CD14-positive monocyte (primary cell): ENCODE data around the gene RASGRP2. TPM values are rescaled to one million over a fixed set of nuclear protein-coding genes. Genes with fewer than 3 reads are reported as not detected.

ENCODE experiments used
- DNase-seq, 3 donors: peaks; one replicate each; pipeline ENCODE4 v3.0.0-alpha.2; 2011 to 2022
- H2AFZ ChIP-seq: 2 replicates; pipeline ENCODE4 v1.6.0; 2012; ENCODE audit warnings: mild to moderate bottlenecking, low read depth, low read length, inconsistent platforms; ENCODE audit not compliant: insufficient read depth, poor library complexity, severe bottlenecking
- H3K27ac ChIP-seq, 2 donors: 1 replicate in 1 of 2; 2 replicates in 1 of 2; pipeline ENCODE4 v1.5.1; 2012 to 2013; ENCODE audit warnings: low read length in 2 of 2, control low read depth in 1 of 2, inconsistent platforms in 1 of 2, low read depth in 1 of 2, mild to moderate bottlenecking in 1 of 2
- H3K27me3 ChIP-seq, 2 donors: one replicate each; pipeline versions ENCODE4 v1.6.0 to v1.6.1; 2011 to 2013; ENCODE audit warnings: low read length in 2 of 2; ENCODE audit not compliant: control insufficient read depth in 2 of 2, insufficient read depth in 2 of 2
- H3K36me3 ChIP-seq, 2 donors: replicated peaks in 1 of 2; 1 replicate in 1 of 2; 2 replicates in 1 of 2; pipeline versions ENCODE4 v1.5.1 to v1.6.1; 2012 to 2013; ENCODE audit warnings: low read length in 2 of 2, control low read depth in 1 of 2, inconsistent platforms in 1 of 2, mild to moderate bottlenecking in 1 of 2; ENCODE audit not compliant: insufficient read depth in 2 of 2, control insufficient read depth in 1 of 2
- H3K4me1 ChIP-seq, 2 donors: 1 replicate in 1 of 2; 2 replicates in 1 of 2; pipeline versions ENCODE4 v1.5.1 to v1.6.1; 2012 to 2013; ENCODE audit warnings: low read length in 2 of 2, control low read depth in 1 of 2, inconsistent platforms in 1 of 2, mild to moderate bottlenecking in 1 of 2, moderate library complexity in 1 of 2; ENCODE audit not compliant: insufficient read depth in 2 of 2, control insufficient read depth in 1 of 2
- H3K4me2 ChIP-seq: replicated peaks from 2 replicates; pipeline ENCODE3; 2012; ENCODE audit warnings: low read length, moderate library complexity, mild to moderate bottlenecking; ENCODE audit not compliant: poor library complexity, severe bottlenecking; ENCODE audit errors: extremely low read depth
- H3K4me3 ChIP-seq, 3 experiments: fragments of 200-600 bp in 1 of 3; sonication (generic) in 1 of 3; replicated peaks in 1 of 3; 1 replicate in 2 of 3; 2 replicates in 1 of 3; pipeline ENCODE4 v1.5.1; 2011 to 2013; ENCODE audit warnings: low read length in 3 of 3, mild to moderate bottlenecking in 3 of 3, control low read depth in 2 of 3, low read depth in 2 of 3, inconsistent platforms in 1 of 3, moderate library complexity in 1 of 3
- H3K79me2 ChIP-seq: 2 replicates; pipeline ENCODE4 v1.6.0; 2012; ENCODE audit warnings: mild to moderate bottlenecking, control low read depth, inconsistent platforms, low read length, moderate library complexity; ENCODE audit not compliant: insufficient read depth
- H3K9ac ChIP-seq: 2 replicates; pipeline ENCODE4 v1.6.0; 2017; ENCODE audit warnings: low read length, mild to moderate bottlenecking; ENCODE audit not compliant: insufficient read depth, poor library complexity, severe bottlenecking
- H3K9me3 ChIP-seq, 2 donors: replicated peaks in 1 of 2; 1 replicate in 1 of 2; 2 replicates in 1 of 2; pipeline versions ENCODE4 v1.5.1 to v1.6.1; 2012 to 2013; ENCODE audit warnings: low read length in 2 of 2, control low read depth in 1 of 2; ENCODE audit not compliant: control insufficient read depth in 1 of 2, insufficient read depth in 1 of 2
- H4K20me1 ChIP-seq: 2 replicates; pipeline ENCODE4 v1.6.0; 2012; ENCODE audit warnings: mild to moderate bottlenecking, low read length, control low read depth, moderate library complexity; ENCODE audit not compliant: insufficient read depth
- H3K27ac Mint-ChIP-seq, 7 donors: one replicate each; pipeline ENCODE4 v1.8.0; 2020; ENCODE audit warnings: mild to moderate bottlenecking in 7 of 7, mixed read lengths in 7 of 7, moderate library complexity in 6 of 7, inconsistent platforms in 2 of 7
- H3K27me3 Mint-ChIP-seq, 3 donors: one replicate each; pipeline ENCODE4 v1.8.0; 2021 to 2022; ENCODE audit warnings: low read depth in 3 of 3, mild to moderate bottlenecking in 3 of 3, mixed read lengths in 3 of 3, moderate library complexity in 3 of 3, inconsistent platforms in 1 of 3
- H3K36me3 Mint-ChIP-seq, 2 donors: one replicate each; pipeline ENCODE4 v1.8.0; 2020; ENCODE audit warnings: mixed read lengths in 2 of 2, inconsistent platforms in 1 of 2, mild to moderate bottlenecking in 1 of 2
- H3K4me1 Mint-ChIP-seq: one replicate; pipeline ENCODE4 v1.8.0; 2020; ENCODE audit warnings: mild to moderate bottlenecking, mixed read lengths
- H3K4me3 Mint-ChIP-seq, 2 donors: one replicate each; pipeline ENCODE4 v1.8.0; 2020; ENCODE audit warnings: mild to moderate bottlenecking in 2 of 2, mixed read lengths in 2 of 2, moderate library complexity in 1 of 2
- H3K9me3 Mint-ChIP-seq, 7 donors: one replicate each; pipeline ENCODE4 v1.8.0; 2020 to 2022; ENCODE audit warnings: mixed read lengths in 7 of 7, mild to moderate bottlenecking in 6 of 7, moderate library complexity in 6 of 7, inconsistent platforms in 2 of 7
- WGBS: methylation state at CpG from one replicate; pipeline ENCODE4 v1.1.5; 2013; ENCODE audit warnings: missing lambda C conversion rate; ENCODE audit not compliant: insufficient coverage; 5-methylcytosine and 5-hydroxymethylcytosine counted together
- intact Hi-C, 2 donors: fragments of 100-400 bp; cut with micrococcal nuclease; formaldehyde crosslinking; loops; one replicate each; pipeline versions ENCODE4 v1.15.0 to v1.15.1; 2023
- polyA plus RNA-seq, 3 donors: library from polyadenylated mRNA; depleted of rRNA in 1 of 3; unstranded in 2 of 3; stranded (reverse) in 1 of 3; fragments of 300-500 nt in 2 of 3; fragments of >200 nt in 1 of 3; fragmentation: Illumina TruSeq in 2 of 3; gene quantifications; 1 replicate in 2 of 3; 2 replicates in 1 of 3; pipeline ENCODE4 v1.2.3, GENCODE V29; 2012 to 2021
- TF ChIP-seq, protein P1 (sequence below): fragments of 200-600 bp; IDR thresholded peaks from one replicate; pipeline ENCODE4 v1.8.0; 2022; ENCODE audit warnings: antibody characterized with exemption, mild to moderate bottlenecking

RASGRP2 gene
- polyA plus RNA-seq, 3 donors, result 67.6 to 242 (median 68.8) TPM

DNA sequence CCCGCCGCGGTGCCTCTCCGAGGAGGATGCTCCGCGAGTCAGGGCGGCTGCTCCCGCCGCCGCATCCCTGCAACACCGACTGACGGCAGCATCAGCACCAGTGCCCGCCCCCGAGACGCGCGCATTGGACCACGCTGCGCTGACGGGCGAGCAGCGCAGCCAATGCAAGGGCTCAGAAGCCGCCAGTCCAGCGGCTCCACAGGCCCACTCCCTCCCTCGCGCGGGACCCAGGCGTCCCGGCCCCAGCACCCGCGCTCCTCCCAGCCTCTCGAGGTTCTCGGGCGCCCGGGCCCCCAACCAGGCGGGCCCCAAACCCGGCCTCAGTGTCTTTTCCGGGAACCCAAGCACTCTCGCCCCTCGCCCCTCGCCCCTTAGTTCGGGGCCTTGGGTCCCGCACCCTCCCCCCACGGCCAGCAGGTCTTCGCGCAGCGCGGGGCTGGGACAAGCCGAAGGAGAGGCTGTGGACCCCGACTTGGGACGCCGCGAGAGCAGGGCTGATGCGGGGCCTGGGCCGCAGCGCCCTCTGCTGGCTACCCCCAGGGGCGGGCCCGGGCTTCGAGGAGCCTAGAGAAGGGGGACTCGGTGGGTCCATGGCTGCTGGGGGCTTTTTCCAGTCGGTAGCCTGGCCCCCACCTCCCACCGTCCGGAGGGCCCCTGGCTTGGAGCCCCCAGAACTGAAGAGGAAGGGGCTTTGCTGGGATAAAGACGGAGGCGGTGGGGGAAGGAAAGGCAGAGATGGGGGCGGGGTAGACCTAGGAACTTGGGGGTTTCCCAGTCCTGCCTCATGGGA, 20.6 kb downstream of the RASGRP2 start, which contains the start of gene NRXN2:
TSS of gene NRXN2 (minus strand) at position 81 of the 790 bp plus-strand sequence. CDS start 9,498 bp downstream, outside the sequence.
- H3K27ac Mint-ChIP-seq, result peak within 1 kb of the TSS in 2 of 7 donors; percentile 30 to 64
- H2AFZ ChIP-seq, result peak within 1 kb of the TSS; percentile 97
- peak within 1 kb of the TSS; percentile 100 for H3K4me2 ChIP-seq
- peak within 1 kb of the TSS; percentile 60 to 90 (median 61) for H3K4me3 ChIP-seq
- H3K36me3 ChIP-seq, result peaks cover 11 to 24% of the 10 kb centered on the region in 2 donors
- DNase-seq, result peak; percentile 69 to 81 (median 79)
- 2% methylated on average over 64 of the region's 66 CpGs for WGBS
- no peaks in the 10 kb centered on the region for H3K79me2 ChIP-seq
- no peaks in the 10 kb centered on the region for H3K9me3 Mint-ChIP-seq
- H3K4me1 ChIP-seq, result peaks cover 15 to 32% of the 10 kb centered on the region in 2 donors
- peaks cover 31% of the 10 kb centered on the region for H4K20me1 ChIP-seq
- H3K27ac ChIP-seq, result peak within 1 kb of the TSS in 1 of 2 donors; percentile 65
- intact Hi-C loops, result loop anchor here (2.0 to 5.0 kb wide), 3 partner anchors 71 to 236 kb away; no protein-coding TSS in a partner anchor
- TF ChIP-seq, protein P1, sequence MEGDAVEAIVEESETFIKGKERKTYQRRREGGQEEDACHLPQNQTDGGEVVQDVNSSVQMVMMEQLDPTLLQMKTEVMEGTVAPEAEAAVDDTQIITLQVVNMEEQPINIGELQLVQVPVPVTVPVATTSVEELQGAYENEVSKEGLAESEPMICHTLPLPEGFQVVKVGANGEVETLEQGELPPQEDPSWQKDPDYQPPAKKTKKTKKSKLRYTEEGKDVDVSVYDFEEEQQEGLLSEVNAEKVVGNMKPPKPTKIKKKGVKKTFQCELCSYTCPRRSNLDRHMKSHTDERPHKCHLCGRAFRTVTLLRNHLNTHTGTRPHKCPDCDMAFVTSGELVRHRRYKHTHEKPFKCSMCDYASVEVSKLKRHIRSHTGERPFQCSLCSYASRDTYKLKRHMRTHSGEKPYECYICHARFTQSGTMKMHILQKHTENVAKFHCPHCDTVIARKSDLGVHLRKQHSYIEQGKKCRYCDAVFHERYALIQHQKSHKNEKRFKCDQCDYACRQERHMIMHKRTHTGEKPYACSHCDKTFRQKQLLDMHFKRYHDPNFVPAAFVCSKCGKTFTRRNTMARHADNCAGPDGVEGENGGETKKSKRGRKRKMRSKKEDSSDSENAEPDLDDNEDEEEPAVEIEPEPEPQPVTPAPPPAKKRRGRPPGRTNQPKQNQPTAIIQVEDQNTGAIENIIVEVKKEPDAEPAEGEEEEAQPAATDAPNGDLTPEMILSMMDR, result peak; percentile 100
- peak within 1 kb of the TSS; percentile 71 to 74 for H3K4me3 Mint-ChIP-seq
- H3K36me3 Mint-ChIP-seq, result peaks cover 17 to 20% of the 10 kb centered on the region in 2 donors
- H3K9ac ChIP-seq, result peak within 1 kb of the TSS; percentile 80
- H3K27me3 Mint-ChIP-seq, result peaks cover 20 to 32% (median 20%) of the 10 kb centered on the region in 3 donors
- H3K9me3 ChIP-seq, result no peaks in the 10 kb centered on the region
- H3K4me1 Mint-ChIP-seq, result peaks cover 24% of the 10 kb centered on the region
- peaks cover 5 to 22% of the 10 kb centered on the region in 2 donors for H3K27me3 ChIP-seq

DNA sequence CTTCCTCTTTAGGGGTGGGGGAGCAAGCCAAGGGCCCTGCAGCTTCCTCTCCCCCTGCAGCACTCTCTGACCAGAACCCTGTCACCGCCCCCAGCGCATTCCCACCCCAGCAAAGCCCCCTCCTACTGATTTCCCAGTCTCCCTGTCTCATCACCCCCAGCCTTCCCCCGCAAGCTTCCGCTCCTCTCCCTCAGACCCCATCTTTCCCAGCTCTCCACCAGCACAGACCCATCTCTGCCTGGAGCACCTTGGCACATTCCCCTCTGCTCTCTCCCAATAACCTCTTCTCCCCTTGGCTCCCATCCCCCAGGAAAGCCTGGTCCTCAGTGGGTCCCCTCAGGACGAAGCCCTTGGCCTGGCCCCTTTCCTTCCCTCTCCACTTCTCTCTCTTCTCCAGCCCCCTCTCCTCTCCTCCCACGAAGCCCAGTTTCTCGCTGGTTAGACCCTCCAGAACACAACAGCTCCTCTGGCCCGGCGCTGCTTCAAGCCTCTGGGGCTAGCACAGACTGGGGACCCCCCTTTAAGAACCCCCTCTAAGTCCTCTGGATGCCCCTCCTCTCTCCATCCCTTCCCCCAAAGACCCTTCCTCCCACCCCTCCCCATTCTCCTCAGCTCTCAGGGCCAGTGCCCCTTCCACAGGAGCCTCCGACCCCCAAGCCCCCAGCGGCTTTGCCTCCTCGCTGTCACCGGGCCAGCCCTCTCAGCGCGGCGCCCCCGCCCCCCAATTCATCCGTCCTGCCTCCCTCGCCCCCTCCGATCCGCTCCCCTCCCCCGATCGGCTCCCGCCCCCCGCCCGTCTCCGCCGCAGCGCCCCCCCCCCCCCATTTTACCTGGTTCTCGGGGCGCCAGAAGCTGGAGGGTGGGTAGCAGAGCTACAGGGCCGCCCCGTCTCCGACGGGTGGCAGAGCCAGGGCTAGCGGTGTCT, 21.5 kb downstream of the RASGRP2 start:
- Histone ChIP-seq H3K4me3 (no peak overlapping the region), H3K36me3 (peaks cover 3 to 16% of the 10 kb centered on the region in 2 donors), H3K9me3 (no peaks in the 10 kb centered on the region), H3K9ac (no peak overlapping the region), H3K79me2 (no peaks in the 10 kb centered on the region), H3K4me2 (no peak overlapping the region), H3K4me1 (peaks cover 15 to 32% of the 10 kb centered on the region in 2 donors), H3K27me3 (peaks cover 5 to 29% of the 10 kb centered on the region in 2 donors), H3K27ac (no peak overlapping the region), H4K20me1 (peaks cover 31% of the 10 kb centered on the region), H2AFZ (no peak overlapping the region)
- Mint-ChIP-seq H3K4me1 (peaks cover 24% of the 10 kb centered on the region), H3K4me3 (peak overlapping the region; percentile 3 to 74), H3K27me3 (peaks cover 26 to 40% (median 26%) of the 10 kb centered on the region in 3 donors), H3K9me3 (peaks cover 0 to 2% (median 0%) of the 10 kb centered on the region in 7 donors), H3K36me3 (peaks cover 10 to 11% of the 10 kb centered on the region in 2 donors), H3K27ac (no peak overlapping the region)
- TF ChIP-seq, protein P1, result no peak
- 16% methylated on average over 18 of the region's 36 CpGs for WGBS
- intact Hi-C loops, result loop anchor here (2.0 to 5.0 kb wide), 3 partner anchors 70 to 235 kb away; no protein-coding TSS in a partner anchor
- no peak for DNase-seq
